Fibroblast of skin of abdomen (primary cell): ENCODE results near the gene EIF1B. TPM values are rescaled to one million over a fixed set of nuclear protein-coding genes. Genes with fewer than 3 reads are reported as not detected.
A peak's percentile ranks its signal among the peaks of the same experiment; 100 is the strongest.
"Not testable (repeated sequence)": the region's sequence is repeated elsewhere in the genome, so short reads cannot be mapped to it uniquely, and the experiment has no call there.

Experiments used
- DNase-seq: peaks from one replicate; pipeline ENCODE4 v3.0.0-alpha.2; 2013
- polyA plus RNA-seq, 2 experiments: library from polyadenylated mRNA; unstranded; fragments of 120-200 nt; gene quantifications; one replicate each; pipeline ENCODE4 v1.2.1, GENCODE V29; 2013; ENCODE audit not compliant: insufficient read length in 2 of 2

The EIF1B gene
- polyA plus RNA-seq (2013, experiment 1 of 2; ENCODE audit: insufficient read length), result 74.2 TPM
- polyA plus RNA-seq (2013, experiment 2 of 2; ENCODE audit: insufficient read length), result 76.8 TPM

DNA sequence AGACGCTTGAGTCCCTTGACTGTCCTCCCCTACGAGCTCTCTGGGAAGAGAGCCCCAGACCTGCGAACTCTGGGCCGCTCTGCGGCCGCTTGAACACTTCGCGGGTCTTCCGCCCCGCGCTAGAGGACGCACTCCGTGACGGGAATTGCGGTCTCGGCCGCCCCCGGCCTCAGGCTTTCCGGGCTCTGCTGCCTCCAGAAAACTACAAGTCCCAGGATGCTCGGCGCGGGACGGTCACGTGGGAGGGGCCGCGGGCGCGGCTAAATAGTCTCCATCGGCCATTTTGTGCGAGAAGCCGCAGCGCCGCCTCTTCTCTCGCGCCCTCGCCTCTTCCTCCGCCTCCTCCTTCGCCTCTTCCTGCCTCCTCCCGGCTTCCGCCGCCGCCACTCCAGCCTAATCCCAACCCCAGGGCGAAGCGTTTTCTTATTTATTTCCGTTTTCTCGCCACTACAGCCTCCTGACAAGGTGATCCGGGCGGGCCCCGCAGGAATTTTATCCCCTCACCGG lies at the start of gene EIF1B:
Gene EIF1B (plus strand): TSS at position 290 of the 507 bp plus-strand sequence. CDS start 235 bp downstream, outside the sequence.
- DNase-seq, result peak; percentile 98

DNA sequence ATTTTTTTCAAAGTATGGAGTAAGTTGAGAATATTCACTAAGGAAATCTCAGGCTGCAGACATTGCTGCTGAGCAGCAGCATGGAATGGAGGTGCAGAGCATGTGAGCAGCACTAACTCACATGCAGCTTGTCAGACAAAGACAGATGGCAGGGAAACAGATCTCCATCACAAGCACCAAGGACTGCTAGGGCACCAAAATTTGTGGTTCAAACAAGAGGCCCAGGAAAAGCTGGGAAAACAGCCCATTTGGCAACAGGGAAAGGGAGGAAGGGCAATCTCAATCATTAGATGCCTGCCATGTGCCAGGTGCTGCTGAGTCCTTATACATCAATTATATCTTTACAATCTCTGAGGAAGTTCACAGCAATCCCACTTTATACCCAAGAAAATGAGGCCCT lies 47.2 kb upstream of the EIF1B start:
- DNase-seq, result no peak

DNA sequence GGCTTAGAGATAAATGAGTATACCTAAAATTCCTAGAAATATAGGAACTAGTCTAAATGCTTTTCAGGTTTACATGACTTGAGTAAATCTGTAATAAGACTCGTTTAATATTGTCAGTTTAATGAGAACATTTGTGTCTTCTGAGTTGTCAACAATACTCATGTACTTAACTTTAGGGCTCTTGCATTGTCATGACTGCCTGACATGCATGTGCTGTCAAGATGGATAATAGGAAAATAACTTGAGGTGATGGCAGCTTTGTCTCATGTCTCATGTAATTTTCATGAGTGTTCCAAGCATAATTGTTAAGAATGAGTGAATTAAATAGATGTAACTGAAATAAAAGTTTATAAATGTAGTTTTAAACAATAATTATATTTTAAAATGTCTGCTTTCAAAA lies 45.1 kb upstream of the EIF1B start:
- no peak for DNase-seq

DNA sequence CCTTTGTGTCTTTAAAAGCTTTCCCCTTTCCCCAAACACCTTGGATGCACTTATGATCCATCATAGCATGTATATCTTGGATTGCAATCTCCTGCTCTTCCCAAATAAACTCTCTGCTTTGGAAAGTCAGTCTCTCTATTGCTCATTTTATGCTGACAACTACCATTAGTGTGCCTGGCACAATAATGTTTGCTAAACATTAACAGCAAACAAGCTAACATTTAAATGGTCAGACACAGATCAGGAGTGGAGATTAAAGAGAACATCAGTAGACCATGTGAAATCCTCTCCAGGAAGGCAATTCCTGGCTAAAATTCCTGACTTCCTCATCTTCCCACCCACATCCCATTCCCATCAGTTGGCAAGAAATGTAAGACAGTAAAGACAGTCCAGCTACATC lies 44.3 kb upstream of the EIF1B start:
- DNase-seq, result no peak

DNA sequence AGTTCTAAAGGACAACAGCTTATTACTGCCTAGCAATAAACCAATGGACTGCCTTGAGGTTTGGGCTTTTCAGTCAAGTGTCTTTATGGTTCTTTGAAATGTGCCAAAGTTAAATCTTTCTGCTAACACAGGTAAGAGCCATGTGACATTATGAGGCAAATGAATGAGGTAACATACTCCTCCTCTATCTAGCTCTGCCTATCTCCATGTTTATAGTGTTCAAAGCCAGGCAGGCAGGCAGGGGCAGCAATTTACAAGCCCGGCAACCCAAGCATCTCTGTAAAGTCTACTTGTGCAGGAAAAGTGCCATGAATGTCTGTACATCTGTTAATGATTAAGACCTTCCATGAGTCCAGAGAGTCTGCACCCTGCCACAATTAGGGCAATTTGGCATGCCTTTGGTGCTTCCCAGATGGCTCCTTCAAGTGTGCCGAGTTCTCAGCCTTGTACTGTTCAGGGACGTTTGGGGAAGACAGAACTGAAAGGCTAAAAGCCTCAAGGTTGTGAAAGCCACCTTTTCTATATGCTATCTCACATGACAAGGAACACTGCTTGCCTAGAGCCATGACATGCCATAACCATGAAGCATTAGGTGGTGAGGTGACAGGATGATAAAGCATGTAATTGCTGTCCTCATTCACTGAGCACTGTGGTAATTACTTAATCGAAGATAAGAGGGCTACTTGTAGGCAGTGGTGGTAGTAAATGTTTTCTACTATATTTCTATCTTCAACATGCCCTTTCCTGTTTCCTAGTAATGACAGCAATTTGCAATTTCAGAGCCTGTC lies 41.4 kb upstream of the EIF1B start:
- peak; percentile 14 for DNase-seq

DNA sequence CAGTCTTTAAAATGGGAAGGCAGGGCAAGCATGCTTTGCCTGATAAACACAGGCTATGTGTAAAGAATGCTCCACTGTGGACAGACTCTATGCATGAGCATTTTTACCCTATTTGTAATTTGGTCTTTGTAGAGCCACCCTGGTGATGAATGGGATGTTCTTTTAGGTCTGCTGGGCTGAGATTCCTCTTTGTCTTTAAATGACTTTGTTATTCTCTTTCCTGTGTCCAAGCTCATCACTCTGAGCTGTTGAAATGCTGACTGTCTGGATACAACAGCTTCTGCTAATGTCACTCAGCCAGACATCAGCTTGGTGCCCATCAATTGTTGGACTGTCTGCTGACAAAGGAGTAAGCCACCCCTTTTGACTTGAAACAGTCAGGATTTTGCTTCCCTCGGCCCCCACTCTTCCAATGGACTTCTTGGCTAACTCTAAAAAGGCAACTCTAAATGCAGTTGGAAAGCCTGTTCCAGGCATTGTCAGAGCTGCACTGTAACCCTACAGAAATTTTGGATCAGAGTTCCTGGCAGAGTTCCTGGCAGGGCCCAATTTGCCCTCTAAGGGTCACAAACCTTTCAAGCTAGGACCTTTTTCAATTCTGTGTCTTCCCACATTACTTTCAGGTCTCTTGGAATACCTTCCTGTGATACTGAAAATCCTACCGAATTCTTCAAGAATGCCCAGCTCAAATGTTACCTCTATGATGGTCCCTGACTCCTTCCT lies 40.5 kb upstream of the EIF1B start:
- no peak for DNase-seq

DNA sequence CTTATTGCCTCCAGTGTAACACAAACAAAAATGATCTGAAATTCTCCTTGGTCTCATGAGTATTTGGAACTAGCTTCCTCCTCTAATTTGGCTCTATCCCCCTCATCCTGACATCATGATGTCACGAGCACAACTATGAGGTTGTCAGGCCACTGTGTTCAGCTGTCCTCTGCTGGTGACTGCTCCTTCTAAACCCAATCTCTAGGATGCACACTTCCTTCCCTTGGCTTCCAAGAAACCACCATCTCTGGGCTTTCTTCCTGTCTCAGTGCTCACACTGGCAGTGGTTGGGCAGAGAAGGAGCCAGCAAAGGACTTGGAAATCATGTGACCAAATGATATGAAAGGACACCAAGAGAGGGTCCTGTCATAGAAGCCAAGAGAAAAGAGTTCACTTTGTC lies 30.7 kb upstream of the EIF1B start:
- DNase-seq, result no peak

DNA sequence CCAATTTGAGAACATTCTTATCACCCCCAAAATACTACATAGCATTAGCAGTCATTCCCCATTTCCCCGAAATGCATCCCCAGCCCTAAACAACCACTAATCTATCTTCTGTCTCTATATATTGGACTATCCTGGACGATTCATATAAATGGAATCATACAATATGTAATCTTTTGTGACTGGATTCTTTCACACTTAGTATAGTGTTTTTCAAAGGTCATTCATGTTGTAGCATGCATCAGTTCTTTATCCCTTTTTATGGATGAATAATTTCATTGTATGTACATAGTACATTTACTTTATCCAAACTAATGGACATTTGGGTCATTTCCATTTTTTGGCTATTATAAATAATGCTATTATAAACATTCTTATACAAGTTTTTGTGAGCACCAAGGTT lies 27.5 kb upstream of the EIF1B start:
- DNase-seq, result no peak

DNA sequence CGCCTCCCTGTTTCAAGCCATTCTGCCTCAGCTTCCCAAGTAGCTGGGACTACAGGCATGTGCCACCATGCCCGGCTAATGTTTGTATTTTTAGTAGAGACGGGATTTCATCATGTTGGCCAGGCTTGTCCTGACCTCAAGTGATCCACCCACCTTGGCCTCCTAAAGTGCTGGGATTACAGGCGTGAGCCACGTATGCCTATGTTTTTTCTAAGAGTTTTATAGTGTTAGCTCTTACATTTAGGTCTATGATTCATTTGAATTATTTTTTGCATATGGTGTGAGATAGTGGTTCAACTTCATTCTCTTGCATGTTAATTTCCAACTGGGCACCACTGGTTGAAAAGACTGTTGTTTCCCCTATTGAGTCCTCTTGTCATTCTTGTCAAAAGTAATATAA lies 26.4 kb upstream of the EIF1B start:
- not testable (repeated sequence) for DNase-seq

DNA sequence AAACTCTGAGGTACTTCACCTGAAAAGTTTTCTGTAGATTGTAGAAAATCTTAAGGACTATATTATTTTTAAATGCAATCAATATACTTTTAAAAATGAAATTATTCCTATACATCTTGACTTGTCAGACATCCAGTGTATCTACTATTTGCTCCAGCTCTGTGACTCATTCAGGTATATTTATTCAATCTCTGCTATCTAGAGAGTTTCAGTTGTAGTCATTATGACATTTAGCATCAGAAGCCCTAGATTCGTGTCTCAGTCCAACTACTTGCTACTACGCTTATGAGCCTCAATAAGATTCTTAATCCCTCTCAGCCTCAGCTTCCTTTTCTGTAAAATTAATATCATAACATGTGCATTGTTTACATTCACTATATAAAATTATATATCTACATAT lies 22.3 kb upstream of the EIF1B start:
- DNase-seq, result no peak

DNA sequence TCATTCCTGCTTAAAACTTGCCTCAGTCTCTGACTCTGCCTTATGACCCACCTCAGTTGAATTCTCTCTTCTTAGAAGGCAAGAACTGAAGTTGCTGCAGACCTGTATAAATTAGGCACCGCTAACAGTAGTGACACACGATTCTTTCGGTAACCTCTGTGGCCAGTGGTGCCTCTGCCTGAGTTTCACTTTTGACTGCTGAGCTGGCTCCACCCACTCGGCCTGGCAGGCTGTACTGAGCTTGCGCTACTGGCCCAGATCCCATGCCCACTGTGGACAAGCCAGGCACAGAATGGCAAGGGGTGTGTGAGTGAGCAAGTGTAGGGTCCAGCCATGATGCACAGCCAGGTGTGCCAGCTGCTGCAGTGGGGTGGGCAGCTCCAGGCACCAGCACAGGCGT lies 19.1 kb upstream of the EIF1B start:
- DNase-seq, result no peak

DNA sequence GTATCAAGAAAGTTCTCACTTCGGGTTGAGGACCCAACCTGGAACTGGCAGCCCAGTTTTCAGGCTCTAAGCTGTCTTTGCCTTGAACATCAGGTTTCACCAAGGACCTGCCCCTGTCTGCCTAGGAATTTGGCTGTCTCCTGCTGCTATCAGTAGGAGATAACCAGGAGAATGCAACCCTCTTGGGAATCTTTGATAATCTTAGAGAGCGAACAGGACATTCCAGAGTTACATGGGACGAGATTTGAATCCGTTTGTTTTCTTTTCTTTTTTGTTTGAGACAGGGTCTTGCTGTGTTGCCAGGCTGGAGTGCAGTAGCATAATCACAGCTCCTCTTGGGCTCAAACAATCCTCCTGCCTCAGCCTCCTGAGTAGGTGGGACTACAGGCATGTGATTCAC lies 18.0 kb upstream of the EIF1B start:
- DNase-seq, result no peak

DNA sequence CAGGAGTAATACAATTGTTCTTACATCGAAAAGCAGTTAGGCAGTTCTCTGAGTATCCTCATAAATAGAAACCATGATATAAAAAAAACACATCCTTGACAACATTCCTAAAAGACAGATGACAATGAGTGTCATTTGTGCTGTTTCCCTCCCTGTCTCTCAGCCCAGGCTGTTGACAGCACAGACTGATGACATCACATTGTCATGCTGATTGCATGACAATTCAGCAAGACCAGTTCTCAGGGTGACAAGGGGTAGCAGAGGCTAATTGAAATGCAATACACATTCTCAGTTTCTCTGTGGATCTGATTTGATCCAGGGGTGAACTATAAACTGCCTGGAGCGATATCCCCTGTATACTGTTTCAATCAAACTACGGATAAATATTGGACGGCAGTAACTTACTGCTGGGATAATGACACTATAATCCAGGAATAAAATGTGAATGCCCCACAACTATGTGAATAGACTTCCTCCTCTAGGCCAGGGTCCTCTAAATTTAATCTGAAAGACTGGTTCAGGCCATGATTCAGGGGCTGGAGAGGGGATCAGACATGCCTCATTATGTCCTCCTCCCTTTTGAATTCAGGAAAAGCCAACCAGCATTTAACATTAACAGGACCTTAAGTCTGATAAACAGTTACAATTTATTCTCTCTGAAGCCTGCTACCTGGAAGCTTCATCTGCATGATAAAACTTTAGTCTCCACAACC lies 16.7 kb upstream of the EIF1B start:
- no peak for DNase-seq

DNA sequence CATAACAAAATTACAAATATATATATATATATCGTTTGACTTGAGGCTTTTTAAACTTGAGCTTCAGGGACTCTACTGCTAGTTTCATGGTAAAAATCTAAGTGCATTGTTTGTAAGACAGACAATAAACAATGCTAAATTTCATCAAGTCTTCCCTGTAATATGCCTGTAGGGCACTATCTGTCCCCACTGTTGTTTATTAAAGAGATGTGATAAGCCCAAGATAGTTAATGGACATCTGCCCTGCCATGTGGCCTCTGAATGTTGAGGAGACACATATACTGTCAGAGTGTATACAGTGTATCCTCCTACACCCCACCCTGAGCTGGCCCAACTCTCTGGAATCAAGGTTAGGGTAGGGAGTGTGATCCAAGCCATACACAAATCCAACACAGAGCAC lies 15.1 kb upstream of the EIF1B start:
- no peak for DNase-seq

DNA sequence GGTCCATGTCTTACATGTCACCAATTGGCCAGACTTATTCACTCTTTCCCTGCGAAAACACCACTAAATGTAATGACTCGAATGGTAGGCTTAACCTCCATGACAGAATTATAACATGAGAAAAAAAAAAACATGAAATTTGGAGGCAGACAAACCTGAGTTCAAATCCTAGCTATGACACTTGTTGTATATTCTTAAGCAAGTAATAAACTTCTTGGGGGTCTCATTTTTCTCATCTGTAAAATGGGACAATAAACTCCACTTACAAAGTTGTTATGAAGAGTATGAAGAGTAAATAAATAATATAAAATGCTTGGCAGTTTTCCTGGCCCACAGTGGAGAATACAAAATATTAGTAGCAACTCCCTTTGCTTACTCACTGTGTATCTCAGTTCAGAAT lies 11.4 kb upstream of the EIF1B start:
- no peak for DNase-seq

DNA sequence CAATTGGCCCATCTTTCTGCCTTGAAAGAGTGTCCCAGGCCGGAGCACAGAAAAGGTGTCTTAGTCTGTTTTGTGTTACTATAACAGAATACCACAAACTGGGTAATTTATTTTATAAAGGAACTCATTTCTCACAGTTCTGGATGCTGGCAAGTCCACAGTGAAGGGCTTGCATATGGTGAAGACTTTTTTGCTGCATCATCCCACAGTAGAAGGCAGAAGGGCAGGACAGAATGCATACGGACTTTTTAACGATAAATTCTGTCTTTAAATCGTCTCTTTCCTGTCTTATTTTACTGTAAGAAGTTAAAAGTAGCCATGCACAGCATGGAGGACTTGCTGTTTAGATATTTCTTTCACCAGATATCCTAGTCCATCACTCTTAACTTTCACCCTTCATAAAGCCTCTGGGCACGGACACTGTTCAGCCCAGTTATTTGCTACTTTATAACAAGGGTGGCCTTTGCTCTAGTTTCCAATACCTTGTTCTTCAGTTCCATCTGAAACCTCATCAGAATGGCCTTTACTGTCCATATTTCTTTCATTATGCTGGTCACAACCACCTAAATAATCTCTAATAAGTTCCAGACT lies 10.3 kb upstream of the EIF1B start:
- DNase-seq, result no peak

DNA sequence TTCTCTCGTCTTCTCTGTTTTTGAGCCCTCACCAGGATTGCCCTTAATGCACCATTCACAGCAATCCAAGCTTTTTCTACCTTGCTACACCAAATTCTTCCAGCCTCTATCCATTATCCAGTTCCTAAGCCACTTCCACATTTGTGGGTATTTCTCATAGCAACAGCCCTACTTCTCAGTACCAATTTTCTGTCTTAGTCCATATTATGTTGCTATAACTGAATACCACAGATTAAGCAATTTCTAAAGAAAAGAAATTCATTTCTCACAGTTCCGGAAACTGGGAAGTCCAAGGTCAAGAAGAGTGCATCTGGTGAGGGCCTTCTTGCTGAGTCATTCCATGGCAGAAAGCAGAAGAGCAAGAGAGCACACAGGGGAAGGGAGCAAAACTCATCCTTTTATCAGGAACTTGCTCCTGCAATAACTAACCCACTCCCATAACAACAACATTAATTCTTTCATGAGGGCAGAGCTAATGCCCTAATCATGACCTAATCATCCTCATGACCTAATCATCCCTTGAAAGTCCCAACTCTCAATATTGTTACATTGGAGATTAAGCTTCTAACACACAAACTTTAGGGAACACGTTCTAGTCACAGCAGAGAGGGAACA lies 9.7 kb upstream of the EIF1B start:
- DNase-seq, result peak; percentile 77

DNA sequence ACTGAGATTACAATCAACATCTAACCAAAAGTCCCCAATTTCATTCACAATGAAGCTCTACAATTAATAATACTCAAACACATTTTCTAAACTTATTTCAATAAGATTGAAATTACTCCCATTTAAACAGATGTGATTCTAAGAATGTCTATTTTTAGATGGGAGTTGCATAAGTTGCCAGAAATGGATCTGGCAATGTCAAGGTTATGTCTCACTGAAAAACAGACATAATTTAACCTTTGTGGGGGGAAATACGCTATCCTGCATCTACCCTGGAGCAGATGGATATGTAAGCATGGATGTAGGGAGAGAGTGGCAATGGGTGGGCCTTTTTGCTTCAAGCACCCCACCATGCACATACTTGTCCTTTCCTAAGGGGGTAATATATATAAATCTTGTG lies 6.7 kb upstream of the EIF1B start:
- peak; percentile 12 for DNase-seq

DNA sequence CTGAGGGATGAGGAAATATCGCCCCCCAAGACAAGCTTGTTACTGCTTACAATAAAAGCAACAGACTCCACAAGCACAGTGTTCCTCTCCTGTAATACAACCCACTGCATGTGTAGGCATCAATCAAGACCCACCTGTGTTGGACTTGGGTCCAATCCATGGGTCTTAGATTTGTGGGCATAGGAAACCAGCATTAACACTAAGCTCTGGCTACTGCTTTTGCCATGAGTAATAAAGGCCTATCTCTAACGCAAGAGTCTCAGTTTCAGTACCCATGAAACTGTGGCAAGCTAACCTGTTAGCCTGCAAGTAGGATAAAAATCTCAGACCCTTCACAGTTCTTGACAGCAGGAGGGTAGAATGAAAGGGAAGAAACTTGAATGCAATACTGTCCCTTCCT lies 5.2 kb upstream of the EIF1B start:
- DNase-seq, result no peak

DNA sequence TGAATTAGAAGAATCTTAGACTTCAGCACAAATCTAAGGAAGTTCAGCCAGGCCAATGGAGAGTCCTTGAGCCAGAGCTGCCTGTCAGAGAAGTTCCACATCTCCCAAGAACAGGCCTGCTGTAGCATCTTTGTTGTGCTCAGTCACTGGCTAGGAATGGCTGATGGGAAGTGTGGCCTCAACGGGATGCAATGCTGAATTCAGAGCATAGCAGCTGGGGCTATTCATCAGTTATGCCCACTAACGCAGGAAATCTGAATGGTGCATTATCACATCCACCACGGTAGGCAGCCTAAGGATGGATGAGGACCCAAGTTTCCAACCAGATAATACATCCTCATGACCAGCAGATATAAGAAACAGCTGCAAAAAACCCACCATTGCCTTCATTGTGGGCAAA lies 3.2 kb upstream of the EIF1B start:
- peak; percentile 38 for DNase-seq

DNA sequence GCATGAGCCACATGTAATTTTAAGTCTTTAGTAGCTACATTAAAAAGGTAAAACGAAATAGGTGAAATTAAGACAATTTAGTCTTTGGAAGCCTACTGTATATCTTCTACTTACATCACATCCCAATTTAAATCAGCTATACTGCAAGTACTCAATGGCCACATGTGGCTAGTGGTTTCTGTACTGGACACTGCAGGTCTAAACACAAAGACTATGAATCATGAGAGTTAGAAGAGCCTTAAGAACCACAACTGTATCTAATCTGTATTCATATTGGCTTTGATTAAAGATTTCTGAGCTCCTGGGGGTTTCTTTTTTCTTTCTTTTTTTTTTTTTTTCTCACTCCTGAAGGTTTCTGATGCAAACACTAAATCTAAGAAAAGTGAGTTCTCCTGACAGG lies 2.3 kb upstream of the EIF1B start:
- DNase-seq, result no peak

DNA sequence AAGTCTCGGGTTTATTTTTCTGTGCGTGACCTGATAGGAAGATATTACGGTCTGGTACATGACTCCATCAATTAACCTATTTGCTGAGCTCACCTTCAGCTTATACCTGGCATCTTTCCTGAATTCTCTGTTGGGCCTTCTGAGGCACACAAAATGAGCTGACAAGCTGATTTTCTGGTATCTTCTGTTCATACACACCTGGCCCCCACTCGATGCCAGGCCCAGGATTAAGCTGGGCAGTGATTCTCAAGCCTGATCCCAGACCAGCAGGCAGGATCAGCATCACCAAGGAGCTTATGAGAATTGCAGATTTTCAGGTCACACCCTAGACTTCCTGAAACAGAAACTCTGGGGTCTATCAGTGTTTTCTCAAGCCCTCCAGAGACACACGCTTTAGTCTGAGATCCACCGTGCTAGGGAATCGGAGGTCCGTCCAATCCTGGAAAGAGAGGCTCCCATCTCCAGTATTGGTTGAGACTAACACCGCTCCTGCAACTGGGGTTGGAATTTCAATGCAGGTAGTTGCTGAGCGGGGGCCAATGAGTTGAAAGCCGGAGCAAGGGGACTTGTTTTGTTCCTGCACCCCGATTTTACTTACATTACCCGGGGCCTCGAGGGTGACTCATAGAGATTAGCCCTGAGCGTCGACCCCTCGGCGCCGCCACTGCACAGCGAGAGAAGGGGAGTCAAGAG lies 636 bp upstream of the EIF1B start:
- DNase-seq, result no peak
